HCT116 (cell line): ENCODE measurements around the gene STIMATE.

Source experiments
- CEBPB ChIP-seq: IDR thresholded peaks from 2 replicates; pipeline ENCODE4 v1.6.1; 2012; ENCODE audit warnings: low read depth
- POLR2A ChIP-seq: IDR thresholded peaks from 2 replicates; pipeline ENCODE4 v1.7.0; 2011; ENCODE audit warnings: borderline replicate concordance; ENCODE audit not compliant: insufficient read depth, insufficient read length; ENCODE audit errors: extremely low read depth
- RAD21 ChIP-seq: IDR thresholded peaks from 2 replicates; pipeline ENCODE4 v1.6.1; 2012; ENCODE audit warnings: low read depth, mild to moderate bottlenecking
- TF ChIP-seq, protein P1 (sequence below), 3 experiments: fragments of 200-600 bp in 1 of 3; sonication (generic) in 1 of 3; IDR thresholded peaks in 2 of 3; conservative IDR thresholded peaks in 1 of 3; 2 replicates each; pipeline ENCODE4 v1.5.1; 2012 to 2017; ENCODE audit warnings: low read depth in 2 of 3, low read length in 2 of 3, antibody characterized with exemption in 1 of 3, borderline replicate concordance in 1 of 3, control low read depth in 1 of 3, mild to moderate bottlenecking in 1 of 3, mixed read lengths in 1 of 3, mixed run types in 1 of 3, moderate library complexity in 1 of 3; ENCODE audit not compliant: insufficient read depth in 1 of 3
- TF ChIP-seq, protein P2 (sequence below): IDR thresholded peaks from 2 replicates; pipeline ENCODE4 v1.6.1; 2012

DNA sequence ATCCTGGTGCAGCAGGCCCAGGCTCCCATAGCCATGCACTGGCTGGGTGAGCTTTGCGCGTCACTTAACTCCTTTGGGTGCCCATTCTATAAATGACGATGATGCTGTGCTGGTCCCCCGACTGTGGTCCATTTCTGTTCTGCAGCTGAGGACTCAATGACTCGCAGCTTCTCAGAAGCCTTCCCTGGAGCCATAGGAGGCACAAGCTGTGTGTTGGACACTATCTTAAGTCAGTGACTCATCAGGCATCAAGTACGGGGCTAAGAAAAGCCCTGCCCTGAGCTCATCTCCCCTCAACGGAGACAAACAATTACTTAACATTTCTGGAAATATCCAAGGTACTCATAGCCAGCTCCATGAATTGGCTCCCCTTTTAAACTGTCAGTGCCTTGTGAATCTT is 48.7 kb downstream of the STIMATE start:
- TF ChIP-seq, protein P1, sequence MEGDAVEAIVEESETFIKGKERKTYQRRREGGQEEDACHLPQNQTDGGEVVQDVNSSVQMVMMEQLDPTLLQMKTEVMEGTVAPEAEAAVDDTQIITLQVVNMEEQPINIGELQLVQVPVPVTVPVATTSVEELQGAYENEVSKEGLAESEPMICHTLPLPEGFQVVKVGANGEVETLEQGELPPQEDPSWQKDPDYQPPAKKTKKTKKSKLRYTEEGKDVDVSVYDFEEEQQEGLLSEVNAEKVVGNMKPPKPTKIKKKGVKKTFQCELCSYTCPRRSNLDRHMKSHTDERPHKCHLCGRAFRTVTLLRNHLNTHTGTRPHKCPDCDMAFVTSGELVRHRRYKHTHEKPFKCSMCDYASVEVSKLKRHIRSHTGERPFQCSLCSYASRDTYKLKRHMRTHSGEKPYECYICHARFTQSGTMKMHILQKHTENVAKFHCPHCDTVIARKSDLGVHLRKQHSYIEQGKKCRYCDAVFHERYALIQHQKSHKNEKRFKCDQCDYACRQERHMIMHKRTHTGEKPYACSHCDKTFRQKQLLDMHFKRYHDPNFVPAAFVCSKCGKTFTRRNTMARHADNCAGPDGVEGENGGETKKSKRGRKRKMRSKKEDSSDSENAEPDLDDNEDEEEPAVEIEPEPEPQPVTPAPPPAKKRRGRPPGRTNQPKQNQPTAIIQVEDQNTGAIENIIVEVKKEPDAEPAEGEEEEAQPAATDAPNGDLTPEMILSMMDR (IDR thresholded peaks at IDR 0.05 in 2 of 3, conservative IDR thresholded peaks at IDR 0.05 in 1 of 3; ENCODE audit: borderline replicate concordance in 1 of 3, insufficient read depth in 1 of 3, low read depth in 2 of 3, low read length in 2 of 3) = no peak
- TF ChIP-seq, protein P2, sequence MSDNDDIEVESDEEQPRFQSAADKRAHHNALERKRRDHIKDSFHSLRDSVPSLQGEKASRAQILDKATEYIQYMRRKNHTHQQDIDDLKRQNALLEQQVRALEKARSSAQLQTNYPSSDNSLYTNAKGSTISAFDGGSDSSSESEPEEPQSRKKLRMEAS = no peak
- TF ChIP-seq RAD21 (no peak), POLR2A (no peak), CEBPB (no peak)
